Fibroblast of pulmonary artery (primary cell): ENCODE measurements around the gene TYRP1.
A peak's percentile ranks its signal among the peaks of the same experiment; 100 is the strongest.

Experiments used
- DNase-seq: peaks from one replicate; pipeline ENCODE4 v3.0.0-alpha.2; 2010; ENCODE audit warnings: low read depth
- H3K4me3 ChIP-seq: replicated peaks from 2 replicates; pipeline ENCODE4 v1.5.1; 2011; ENCODE audit warnings: low read depth, mild to moderate bottlenecking, control low read depth, low read length, moderate library complexity
- TF ChIP-seq, protein P1 (sequence below): IDR thresholded peaks from 2 replicates; pipeline ENCODE4 v1.5.1; 2011; ENCODE audit warnings: mild to moderate bottlenecking, control low read depth, low read length, inconsistent platforms; ENCODE audit errors: missing control alignments

The TYRP1 gene

DNA sequence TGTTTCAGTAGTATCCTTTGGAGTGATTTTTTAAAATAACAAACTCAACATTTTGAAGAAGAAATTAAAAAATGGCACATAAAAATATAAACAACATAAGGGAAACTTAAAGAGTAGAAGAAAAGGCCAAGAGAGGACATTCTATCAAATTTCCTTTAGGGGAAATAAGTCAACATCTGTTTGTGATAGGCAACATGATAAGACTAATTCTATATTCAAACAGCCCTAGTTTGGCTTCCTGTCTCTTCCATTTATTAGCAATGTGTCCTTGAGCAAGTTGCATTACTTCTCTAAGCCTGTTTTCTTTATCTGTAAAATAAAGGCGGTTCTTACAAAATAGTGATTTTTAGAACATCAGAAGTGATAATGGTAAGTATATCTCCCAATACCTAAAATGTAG lies 24.7 kb downstream of the TYRP1 start:
- DNase-seq: no peak
- TF ChIP-seq, protein P1, sequence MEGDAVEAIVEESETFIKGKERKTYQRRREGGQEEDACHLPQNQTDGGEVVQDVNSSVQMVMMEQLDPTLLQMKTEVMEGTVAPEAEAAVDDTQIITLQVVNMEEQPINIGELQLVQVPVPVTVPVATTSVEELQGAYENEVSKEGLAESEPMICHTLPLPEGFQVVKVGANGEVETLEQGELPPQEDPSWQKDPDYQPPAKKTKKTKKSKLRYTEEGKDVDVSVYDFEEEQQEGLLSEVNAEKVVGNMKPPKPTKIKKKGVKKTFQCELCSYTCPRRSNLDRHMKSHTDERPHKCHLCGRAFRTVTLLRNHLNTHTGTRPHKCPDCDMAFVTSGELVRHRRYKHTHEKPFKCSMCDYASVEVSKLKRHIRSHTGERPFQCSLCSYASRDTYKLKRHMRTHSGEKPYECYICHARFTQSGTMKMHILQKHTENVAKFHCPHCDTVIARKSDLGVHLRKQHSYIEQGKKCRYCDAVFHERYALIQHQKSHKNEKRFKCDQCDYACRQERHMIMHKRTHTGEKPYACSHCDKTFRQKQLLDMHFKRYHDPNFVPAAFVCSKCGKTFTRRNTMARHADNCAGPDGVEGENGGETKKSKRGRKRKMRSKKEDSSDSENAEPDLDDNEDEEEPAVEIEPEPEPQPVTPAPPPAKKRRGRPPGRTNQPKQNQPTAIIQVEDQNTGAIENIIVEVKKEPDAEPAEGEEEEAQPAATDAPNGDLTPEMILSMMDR: no peak
- no peak overlapping the region for H3K4me3 ChIP-seq

DNA sequence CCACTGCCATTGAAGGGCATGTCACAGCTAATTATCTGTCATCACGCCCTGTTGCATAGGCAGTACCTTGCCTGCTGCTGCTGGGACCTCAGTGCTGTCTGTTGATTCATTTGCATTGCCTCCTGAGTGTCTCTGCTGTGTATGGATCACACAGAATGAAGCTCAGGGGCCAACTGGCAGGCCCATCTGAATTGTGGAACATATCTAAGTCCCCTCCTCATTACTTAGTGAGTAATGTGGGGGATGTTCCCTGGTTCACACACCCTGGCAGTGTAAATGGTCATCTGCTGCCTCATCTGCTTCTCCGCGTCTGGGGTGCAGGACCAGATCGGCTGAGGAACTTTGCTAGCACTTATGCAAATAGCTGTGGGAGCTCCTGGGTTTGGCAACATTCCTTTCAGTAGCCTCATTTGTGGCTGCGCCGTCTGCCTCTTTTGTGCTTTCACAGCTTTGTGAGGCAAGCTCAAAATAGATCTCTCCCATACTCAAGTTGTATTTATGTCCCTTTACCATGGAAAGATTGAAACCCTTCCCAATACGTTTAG lies 25.4 kb downstream of the TYRP1 start:
- peak; percentile 61 for DNase-seq
- TF ChIP-seq, protein P1: no peak
- H3K4me3 ChIP-seq: no peak overlapping the region

DNA sequence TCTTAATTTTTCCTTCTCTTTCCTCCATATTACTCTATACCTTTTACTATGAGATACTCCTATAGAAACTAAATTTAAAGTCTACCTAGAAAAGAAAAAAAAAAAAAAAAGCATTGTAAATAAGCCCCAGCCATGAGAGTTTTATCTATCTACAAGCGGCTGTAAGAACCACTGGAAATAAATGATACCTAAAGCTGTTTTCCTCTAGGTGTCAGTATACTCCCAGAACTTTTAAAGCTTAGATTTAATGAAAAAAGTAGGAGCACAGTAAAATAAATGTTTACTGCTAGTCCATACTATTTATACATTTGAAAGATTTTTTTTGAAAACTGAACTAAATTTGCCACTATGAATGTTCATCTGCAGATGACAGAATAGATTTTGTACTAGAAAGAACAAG lies 26.2 kb downstream of the TYRP1 start:
- DNase-seq: peak; percentile 69
- no peak overlapping the region for H3K4me3 ChIP-seq
- TF ChIP-seq, protein P1: peak; percentile 58

DNA sequence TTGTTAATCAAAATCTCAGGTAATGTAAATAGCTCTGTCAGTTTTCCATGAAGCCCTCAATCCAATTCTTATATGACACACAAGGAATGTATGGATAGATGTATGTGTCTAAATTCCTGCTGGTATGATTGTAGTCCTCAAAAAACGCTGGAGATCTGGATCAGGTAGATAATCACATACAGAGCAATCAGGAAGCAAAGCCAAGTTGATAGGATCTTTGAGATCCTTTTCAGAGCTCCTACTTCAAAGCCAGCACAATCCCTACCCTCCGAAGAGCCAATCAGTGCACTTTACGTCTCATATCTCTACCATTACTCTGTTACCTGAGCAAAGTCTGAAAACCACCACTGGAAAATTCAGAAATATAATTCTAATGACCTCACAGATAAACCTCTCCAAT lies 27.4 kb downstream of the TYRP1 start:
- DNase-seq: no peak
- H3K4me3 ChIP-seq: no peak overlapping the region
- TF ChIP-seq, protein P1: no peak

DNA sequence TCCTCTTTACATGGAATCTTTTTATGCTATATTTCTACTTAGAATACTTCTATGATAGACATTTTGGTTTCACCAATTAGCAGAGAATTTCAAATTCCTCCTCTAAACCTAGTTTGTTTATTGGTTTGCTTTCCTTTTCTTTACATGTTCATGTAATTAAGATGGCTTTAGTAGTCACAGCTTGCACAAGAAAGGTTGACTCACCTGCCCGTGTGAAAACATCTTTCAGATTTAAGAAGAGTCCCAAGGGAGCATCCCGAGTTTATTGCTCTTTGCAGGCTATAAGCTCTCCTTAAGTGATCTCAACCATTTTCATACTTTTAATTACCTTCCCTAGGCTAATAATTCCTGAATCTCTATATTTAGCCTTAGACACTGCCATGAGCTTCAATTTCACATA lies 28.9 kb downstream of the TYRP1 start:
- H3K4me3 ChIP-seq: no peak overlapping the region
- TF ChIP-seq, protein P1: no peak
- no peak for DNase-seq

DNA sequence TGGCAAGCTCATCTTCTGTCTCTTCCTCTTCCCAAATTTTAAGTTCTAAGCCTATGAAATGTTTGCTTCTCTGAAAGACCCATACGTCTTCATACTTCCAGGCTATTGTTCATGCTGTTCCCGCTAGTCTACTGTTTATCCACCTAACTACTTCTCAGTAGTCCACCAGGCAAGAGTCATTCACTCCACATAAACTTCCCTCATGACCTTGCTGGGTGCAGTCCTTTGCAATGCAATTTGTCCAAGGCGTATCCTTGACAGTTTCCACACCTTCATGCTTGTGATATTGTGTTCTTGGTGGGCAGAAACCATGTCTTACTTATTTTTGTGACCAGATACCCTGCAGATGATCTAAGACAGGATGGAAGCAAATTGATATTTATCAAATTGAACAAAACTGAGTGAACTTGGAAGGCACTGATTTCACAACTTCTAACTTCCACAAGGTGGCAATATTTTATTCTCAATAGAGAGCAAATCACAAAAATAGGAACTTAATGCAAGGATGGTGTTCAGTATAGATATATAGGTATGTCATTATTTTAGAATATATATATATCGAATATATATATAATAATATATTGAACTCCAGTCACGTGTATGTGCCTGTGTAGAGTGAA lies 30.3 kb downstream of the TYRP1 start:
- DNase-seq: peak; percentile 56
- TF ChIP-seq, protein P1: peak; percentile 46
- H3K4me3 ChIP-seq: no peak overlapping the region

DNA sequence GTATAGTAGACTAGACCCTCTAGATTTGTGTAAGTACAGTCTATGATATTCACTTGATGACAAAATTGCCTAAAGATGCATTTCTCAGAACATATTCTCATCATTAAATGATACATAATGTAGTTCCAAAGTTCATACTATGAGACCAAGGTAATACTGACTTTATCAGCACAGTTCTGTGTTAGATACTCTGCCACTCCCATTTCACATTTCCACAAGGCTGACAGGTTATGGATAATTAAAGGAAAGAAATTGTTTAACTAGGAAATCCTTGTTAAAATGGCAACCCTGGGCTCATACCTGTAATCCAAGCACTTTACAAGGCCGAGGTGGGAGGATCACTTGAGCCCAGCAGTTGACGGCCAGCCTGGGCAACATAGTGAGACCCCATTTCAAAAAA lies 33.6 kb downstream of the TYRP1 start:
- DNase-seq: no peak
- TF ChIP-seq, protein P1: no peak
- H3K4me3 ChIP-seq: no peak overlapping the region
